Stimulated activated CD8-positive, alpha-beta memory T cell treated with anti-CD3 and anti-CD28 coated beads, Interleukin-15, amount 100 ng/mL, for 24 hours (primary cell): ENCODE results near the gene MGAT1.
"Not testable (repeated sequence)": the region's sequence is repeated elsewhere in the genome, so short reads cannot be mapped to it uniquely, and the experiment has no call there.

Experiments
- DNase-seq: peaks from one replicate; pipeline ENCODE4 v3.0.0-alpha.2; 2020; ENCODE audit warnings: low read depth

Gene MGAT1

GRCh38 chr5:180802325-180803180 is at the start of gene MGAT1:
TSS of gene MGAT1 (minus strand) at chr5:180802806. CDS start at chr5:180792971, 9,835 bp downstream.
- DNase-seq: peak; percentile 66

DNA sequence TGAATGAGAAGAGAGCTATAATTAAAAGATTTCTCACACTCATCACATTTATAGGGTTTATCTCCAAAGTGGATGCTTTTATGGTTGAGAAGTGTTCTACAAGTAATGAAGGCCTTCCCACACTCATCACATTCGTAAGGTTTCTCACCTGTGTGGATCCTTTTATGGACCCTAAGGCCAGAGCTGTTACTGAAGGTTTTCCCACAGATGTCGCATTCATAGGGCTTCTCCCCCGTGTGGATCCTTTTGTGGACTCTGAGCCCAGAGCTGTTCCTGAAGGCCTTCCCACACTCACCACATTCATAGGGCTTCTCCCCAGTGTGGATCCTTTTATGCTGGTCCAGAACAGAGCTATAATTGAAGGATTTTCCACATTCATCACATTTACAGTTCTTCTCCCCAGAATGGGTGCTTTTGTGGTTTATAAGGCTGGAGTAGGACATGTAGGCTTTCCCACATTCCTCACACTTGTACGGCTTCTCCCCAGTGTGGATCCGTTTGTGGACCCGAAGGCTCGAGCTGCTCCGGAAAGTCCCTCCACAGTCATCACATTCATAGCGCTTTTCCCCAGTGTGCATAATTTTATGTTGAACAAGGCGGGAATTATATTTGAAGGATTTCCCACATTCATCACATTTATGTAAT is 48.0 kb upstream of the MGAT1 start:
- DNase-seq: no peak

DNA sequence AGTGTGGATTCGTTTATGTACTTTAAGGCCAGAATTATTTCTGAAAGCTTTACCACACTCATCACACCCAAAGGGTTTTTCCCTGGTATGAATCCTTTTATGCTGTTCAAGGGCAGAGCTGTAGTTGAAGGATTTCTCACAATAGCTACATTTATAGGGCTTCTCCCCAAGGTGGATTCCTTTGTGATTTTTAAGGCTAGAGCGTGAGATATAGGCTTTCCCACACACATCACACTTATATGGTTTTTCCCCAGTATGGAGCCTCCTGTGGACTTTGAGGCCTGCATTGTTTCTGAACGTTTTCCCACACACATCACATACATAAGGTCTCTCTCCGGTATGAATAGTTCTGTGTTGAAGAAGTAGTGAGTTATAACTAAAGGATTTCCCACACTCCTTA is 47.2 kb upstream of the MGAT1 start:
- DNase-seq: no peak

- DNase-seq: no peak
These were observed 46.3 kb upstream of the MGAT1 start for GRCh38 chr5:180848878-180849277.

GRCh38 chr5:180848265-180848664 is 45.7 kb upstream of the MGAT1 start:
- no peak for DNase-seq

DNA sequence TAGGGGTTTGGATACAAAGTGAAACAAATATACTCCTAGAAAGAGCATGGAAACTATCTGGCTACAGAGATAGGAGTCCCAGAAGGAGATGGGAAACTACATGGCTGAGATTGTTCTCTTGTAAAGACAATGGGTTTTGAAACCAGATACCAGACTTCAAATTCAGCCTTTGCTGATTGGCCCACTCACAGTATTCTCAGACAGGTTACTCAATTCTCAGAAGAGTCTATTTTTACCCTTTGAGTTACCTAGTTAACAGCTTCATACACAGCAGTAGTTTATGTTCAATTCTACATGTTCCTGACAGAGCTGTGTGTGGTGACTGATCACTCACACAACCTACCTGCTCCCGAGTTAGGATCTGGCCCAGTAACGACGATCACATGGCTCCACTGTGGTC is 44.4 kb upstream of the MGAT1 start:
- DNase-seq: no peak

DNA sequence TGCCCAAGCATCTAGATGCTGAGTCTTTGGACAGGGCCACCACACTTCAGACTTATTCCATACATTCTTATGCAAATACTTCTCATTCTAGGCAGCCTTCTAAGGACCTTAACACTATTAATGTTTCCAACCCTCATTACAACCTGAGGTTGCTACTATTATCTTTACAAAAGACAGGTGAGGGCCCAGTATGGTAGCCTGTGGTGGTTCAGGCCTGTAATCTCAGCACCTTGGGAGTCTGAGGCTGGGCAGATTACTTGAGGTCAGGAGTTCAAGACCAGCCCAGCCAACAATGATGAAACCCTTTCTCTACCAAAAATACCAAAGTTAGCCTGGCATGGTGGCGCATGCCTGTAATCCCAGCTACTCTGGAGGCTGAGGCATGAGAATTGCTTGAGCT is 42.3 kb upstream of the MGAT1 start:
- no peak for DNase-seq

DNA sequence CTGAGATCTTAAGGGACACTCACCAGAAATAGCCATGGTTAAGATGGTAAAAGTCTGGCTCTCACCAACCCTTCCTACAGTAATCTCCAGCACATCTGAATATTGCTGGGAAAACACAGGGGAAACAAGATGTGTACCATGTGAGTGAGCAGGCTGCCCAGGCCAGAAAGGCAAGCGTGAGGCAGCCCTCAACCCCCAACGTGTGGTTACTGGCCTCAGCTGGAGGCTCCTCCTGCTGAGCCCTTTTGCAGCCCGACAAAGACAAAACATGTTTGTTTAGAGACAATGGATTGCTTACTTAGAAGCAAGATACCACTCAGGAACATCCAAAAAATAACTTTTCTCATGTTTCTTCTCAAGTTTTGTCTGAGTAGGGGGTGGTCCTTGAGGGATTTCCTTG is 41.8 kb upstream of the MGAT1 start:
- no peak for DNase-seq

GRCh38 chr5:180839935-180840334 is 37.3 kb upstream of the MGAT1 start:
- no peak for DNase-seq

DNA sequence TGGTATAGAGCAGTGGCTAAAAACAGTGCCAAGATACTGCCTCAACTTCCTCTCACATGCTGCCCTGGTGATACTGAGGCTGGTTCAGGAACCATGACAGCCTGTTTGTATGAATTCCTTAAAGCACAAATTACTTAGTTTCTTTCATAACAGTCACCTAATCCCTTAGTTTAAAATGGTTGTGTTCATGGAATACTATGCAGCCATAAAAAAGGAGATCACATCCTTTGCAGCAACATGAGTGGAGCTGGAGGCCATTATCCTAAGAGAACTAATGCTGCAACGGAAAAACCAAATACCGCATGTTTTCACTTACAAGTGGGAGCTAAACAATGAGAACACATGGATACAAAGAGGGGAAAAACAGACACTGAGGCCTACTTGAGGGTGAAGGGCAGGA is 36.6 kb upstream of the MGAT1 start:
- no peak for DNase-seq

GRCh38 chr5:180837478-180837877 is 34.9 kb upstream of the MGAT1 start:
- DNase-seq: no peak

- no peak for DNase-seq
These were observed 30.0 kb upstream of the MGAT1 start for GRCh38 chr5:180832638-180833068.

GRCh38 chr5:180831139-180832093 is 28.8 kb upstream of the MGAT1 start:
- DNase-seq: peak; percentile 54

DNA sequence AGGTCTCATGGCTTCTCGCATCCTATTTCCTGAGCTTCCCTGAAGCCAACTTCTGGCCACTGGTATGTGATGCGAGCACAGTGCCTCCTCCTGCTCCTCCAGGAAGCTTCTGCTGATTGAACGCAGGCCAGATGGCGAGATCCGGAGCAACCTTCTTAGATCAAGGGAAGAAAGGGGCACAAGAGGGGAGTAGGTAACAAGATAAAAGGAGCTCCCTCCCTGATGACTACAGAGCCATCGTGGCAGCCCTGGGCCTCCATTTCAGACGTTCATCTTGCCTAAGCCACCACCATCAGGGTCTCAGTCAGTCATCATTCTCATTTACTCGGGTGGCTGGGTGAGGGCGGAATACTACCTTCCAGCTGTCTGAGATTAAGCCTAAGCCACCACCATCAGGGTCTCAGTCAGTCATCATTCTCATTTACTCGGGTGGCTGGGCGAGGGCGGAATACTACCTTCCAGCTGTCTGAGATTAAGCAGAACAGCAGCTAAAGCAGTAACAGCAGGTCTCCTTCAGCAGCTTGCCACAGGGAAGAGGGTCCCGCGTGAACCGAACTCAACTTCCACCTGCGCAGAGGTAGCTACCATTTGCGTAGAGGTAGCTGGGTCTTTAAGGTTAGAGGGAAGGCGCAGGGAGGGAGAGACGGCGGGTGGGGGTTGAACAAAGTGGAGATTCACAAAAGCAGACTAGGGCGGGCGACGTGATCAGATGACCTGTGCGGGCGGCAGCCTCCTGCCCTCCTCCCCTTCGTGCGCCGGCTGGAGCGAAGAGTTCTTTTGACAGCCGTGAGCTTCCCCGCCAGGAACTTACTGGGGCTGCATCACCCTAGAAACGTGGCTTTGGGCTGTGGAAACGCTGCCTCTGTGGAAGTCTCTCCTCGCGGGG is 27.9 kb upstream of the MGAT1 start:
- peak; percentile 34 for DNase-seq

DNA sequence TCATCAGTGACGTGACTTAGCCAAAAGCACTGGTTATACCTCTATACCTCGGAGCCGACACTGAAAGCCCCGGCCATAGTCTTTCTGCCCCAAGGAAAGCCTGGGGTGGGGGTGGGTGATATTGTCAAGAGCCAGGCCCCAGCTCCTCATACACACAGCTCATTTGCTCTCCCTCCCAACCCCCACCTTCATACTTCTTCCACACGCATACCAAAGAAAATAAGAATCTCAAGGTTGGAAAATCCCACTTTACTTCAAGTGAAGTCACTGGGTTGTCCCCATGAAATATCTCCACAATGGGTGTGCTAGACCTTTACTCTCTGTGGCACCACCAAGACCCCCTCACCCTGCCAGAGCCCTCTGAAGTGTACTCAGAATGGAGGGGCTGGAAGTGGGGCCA is 27.1 kb upstream of the MGAT1 start:
- DNase-seq: no peak

DNA sequence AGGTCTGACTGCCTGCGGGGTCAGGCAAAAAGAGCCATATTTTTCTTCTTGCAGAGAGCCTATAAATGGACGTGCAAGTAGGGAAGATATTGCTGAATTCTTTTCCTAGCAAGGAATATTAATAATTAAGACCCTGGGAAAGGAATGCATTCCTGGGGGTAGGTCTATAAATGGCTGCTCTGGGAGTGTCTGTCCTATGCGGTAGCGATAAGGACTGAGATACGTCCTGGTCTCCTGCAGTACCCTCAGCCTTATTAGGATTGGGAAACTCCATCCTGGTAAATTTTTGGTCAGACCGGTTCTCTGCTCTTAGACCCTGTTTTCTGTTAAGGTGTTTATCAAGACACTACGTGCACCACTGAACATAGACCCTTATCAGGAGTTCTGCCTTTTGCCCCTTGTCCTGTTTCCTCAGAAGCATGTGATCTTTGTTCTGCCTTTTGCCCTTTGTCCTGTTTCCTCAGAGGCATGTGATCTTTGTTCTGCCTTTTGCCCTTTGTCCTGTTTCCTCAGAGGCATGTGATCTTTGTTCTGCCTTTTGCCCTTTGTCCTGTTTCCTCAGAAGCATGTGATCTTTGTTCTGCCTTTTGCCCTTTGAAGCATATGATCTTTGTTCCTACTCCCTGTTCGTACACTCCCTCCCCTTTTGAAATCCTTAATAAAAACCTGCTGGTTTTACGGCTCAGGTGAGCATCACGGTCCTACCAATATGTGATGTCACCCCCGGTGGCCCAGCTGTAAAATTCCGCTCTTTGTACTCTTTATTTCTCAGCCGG is 26.3 kb upstream of the MGAT1 start:
- not testable (repeated sequence) for DNase-seq

GRCh38 chr5:180827374-180827773 is 24.8 kb upstream of the MGAT1 start:
- DNase-seq: not testable (repeated sequence)

DNA sequence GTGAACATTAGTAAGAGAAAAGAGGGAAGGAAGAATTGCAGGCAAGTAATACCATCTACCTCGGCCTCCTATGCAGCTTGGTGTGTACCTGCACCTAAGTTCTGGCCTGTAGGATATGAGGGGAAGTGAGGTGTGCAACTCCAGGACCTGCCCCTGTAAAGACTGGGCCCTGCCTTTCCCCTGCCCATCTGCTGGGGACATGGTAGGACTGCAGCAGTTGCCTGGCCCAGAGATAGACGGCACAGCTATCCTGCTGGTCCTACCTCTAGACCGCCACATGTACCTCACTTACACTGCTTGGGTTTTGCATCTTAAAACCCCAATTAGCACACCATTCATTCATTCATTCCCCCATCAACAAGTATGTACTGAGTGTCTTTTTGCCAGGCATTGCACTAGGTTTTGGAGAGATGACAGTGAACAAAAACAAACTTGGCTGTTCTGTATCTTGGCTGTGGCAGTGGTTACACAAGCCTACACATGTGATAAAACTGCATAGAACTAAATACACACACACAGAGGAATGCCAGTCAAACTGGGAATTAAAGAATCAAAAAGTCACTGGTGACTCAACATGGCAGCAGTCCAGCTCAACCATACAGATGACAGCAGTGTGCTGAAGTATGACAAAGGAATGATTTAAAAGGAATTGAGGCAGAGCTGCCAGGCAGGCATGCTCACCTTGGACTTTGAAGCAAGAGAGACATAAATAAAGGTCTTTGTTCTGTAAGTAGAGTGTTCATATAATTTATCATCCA is 23.3 kb upstream of the MGAT1 start:
- DNase-seq: no peak

DNA sequence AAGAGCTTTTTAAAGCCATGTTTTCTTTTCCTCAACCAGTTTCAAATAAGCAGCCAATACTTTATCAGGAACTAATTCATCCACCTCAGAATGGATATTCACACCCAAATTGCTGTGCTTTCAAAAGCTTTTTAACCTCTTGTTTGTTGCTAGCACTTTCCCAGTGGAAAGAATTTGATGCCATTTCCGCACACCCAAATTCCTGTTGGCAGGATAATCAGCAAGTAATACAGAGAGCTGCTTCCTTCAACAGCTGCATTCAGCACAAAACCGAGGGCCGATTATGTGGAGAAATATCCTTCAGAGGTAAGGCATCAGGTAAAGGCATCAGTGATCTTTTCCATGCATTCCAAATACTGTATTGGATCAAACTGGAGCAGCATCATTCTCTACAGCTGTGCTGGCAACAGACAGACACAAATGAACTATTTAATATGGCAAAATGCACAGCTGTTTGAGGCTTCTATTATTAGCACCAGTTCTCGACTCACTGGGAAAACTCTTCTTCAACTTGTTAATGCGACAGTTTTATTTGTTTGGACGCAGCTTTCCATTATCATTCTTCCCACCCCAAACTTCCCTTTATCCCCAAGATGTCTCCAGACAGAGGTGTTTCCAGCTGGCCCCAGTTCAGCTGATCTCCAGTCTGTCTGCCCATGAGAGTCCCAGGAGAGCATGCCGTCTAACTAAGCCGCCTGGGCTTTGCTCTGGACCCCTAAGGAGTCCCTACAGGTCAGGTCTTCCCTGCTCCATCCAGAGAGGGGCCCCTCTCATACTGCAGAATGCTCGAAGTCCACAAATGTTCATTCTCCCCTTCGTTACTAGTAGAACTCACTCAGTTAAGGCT is 22.2 kb upstream of the MGAT1 start:
- no peak for DNase-seq
